ENCODE results near the gene INCA1. TPM values are rescaled to one million over a fixed set of nuclear protein-coding genes. Genes with fewer than 3 reads are reported as not detected.

INCA1 gene
- polyA plus RNA-seq, 1 of the 3 experiments (the other 2 are of a cell fraction) = 1.2 TPM

DNA sequence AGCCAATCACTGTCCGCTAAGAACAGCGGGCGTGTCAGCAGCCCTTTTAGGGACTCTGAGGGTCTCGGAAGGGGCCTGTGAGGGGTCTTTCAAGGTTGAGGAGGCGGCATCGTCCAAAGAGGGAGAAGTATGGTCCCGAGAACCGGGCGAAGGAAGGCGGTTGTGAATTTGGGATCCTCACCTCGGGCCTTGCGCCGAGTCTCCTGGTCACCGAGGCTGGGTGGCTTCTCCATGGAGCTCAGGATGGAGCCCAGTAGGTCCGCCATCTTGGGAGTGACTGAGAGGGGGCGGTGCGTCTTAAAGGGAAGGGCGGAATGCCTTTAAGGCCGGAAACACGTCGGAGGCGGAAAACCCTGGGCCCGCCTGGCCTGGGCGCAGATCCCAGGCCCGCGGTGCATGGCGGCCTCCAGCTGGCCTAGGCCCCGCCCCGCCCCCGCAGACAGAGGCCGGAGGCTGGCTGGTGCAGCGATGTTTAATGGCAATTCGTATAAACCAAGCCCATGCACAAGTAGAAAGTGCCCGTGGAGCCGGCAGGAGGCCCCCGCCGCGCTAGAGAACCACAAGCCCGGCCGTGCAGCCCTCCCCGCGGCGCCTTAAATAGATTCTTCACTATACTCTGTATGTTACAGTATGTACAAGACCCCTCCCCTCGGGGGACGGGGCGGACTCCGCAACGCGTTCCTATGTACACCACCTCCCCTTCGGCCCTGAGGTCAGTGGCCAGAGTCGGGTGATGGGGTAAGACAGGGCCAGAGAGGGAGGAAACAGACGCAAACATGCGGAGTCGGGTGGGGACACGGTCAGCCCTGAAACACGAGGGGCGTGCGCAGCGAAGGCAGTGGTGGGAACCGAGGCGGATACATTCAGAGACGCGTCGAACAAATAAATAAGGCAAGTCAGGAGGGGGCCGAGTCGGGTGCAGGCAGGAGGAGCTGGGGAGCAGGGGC lies 29.5 kb downstream of the INCA1 start, which contains the start of gene SPAG7 (continued):
- TF ChIP-seq RFX5 (IDR thresholded peaks at IDR 0.05; ENCODE audit: low read length) = no peak
- no peak for TF ChIP-seq SMC3 (IDR thresholded peaks at IDR 0.05; ENCODE audit: low read depth, low read length)
- TF ChIP-seq FOXJ3 (CRISPR knock-in tag; IDR thresholded peaks at IDR 0.05) = no peak
- TF ChIP-seq, protein P1, sequence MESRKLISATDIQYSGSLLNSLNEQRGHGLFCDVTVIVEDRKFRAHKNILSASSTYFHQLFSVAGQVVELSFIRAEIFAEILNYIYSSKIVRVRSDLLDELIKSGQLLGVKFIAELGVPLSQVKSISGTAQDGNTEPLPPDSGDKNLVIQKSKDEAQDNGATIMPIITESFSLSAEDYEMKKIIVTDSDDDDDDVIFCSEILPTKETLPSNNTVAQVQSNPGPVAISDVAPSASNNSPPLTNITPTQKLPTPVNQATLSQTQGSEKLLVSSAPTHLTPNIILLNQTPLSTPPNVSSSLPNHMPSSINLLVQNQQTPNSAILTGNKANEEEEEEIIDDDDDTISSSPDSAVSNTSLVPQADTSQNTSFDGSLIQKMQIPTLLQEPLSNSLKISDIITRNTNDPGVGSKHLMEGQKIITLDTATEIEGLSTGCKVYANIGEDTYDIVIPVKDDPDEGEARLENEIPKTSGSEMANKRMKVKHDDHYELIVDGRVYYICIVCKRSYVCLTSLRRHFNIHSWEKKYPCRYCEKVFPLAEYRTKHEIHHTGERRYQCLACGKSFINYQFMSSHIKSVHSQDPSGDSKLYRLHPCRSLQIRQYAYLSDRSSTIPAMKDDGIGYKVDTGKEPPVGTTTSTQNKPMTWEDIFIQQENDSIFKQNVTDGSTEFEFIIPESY (IDR thresholded peaks at IDR 0.05; ENCODE audit: borderline replicate concordance, low read depth) = no peak
- peak; percentile 68; the same call in 1 of the 2 replicates for TF ChIP-seq SIN3A (IDR thresholded peaks at IDR 0.05; ENCODE audit: borderline replicate concordance, low read depth, low read length)
- TF ChIP-seq, protein P2, sequence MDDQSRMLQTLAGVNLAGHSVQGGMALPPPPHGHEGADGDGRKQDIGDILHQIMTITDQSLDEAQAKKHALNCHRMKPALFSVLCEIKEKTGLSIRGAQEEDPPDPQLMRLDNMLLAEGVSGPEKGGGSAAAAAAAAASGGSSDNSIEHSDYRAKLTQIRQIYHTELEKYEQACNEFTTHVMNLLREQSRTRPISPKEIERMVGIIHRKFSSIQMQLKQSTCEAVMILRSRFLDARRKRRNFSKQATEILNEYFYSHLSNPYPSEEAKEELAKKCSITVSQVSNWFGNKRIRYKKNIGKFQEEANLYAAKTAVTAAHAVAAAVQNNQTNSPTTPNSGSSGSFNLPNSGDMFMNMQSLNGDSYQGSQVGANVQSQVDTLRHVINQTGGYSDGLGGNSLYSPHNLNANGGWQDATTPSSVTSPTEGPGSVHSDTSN (IDR thresholded peaks at IDR 0.05) = no peak
- TF ChIP-seq MXI1 (IDR thresholded peaks at IDR 0.05; ENCODE audit: low read depth, low read length) = peak; percentile 62

GRCh38 chr17:4966844-4967538 lies 30.3 kb downstream of the INCA1 start:
- peaks cover 16 to 24% of the 10 kb centered on the region in 2 experiments; a peak in 3 of 4 replicates for H3K4me1 ChIP-seq (ENCODE audit: control insufficient read depth in 1 of 2, insufficient read depth in 2 of 2, low read depth in 1 of 2, low read length in 1 of 2)
- ChIA-PET POLR2A (interaction anchor here (0.6 to 4.2 kb wide), 12 partner anchors 8 to 231 kb away, joined by 3 to 56 read pairs (median 5); partner anchors contain the start of genes ENO3, INCA1, KIF1C and PFN1), CTCF (interaction anchor here (0.8 to 6.6 kb wide), 10 partner anchors 10 to 94 kb away, joined by 3 to 52 read pairs (median 5); partner anchors contain the start of genes CAMTA2, ENO3, RNF167 and SLC25A11)
- no peaks in the 10 kb centered on the region for H4K20me1 ChIP-seq (ENCODE audit: insufficient read depth)
- no peak overlapping the region; the same call in 1 of the 2 replicates for H2AFZ ChIP-seq (ENCODE audit: low read depth)
- WGBS (ENCODE audit: low lambda C conversion rate) = 2% methylated on average over 30 of the region's 42 CpGs
- peak; percentile 94 for DNase-seq
- peaks cover 24% of the 10 kb centered on the region for H3F3A ChIP-seq (replicated peaks; ENCODE audit: insufficient read depth)
- peaks cover 2 to 20% of the 10 kb centered on the region in 2 experiments for H3K36me3 ChIP-seq (replicated peaks in 1 of 2; ENCODE audit: control insufficient read depth in 1 of 2, insufficient read depth in 2 of 2, low read length in 1 of 2)
- H3K4me3 ChIP-seq (ENCODE audit: low read depth in 2 of 2, low read length in 1 of 2) = peak overlapping the region; percentile 59 to 72
- H3K27me3 ChIP-seq (ENCODE audit: insufficient read depth) = no peaks in the 10 kb centered on the region
- peak overlapping the region; percentile 93 to 96 for H3K27ac ChIP-seq (ENCODE audit: low read depth in 2 of 2, low read length in 1 of 2)
- H3K9me2 ChIP-seq = no peaks in the 10 kb centered on the region
- peak overlapping the region; percentile 77 for H3K9ac ChIP-seq
- H3K9me3 ChIP-seq = no peaks in the 10 kb centered on the region
- peak overlapping the region; percentile 97 for H3K4me2 ChIP-seq
- peaks cover 46% of the 10 kb centered on the region for H3K79me2 ChIP-seq (ENCODE audit: insufficient read depth)
- TF ChIP-seq ELF1 (IDR thresholded peaks at IDR 0.05) (peak; percentile 75), RCOR1 (IDR thresholded peaks at IDR 0.05; ENCODE audit: low read length) (no peak), RFX5 (IDR thresholded peaks at IDR 0.05; ENCODE audit: low read length) (peak; percentile 87), USF1 (IDR thresholded peaks at IDR 0.05; ENCODE audit: borderline replicate concordance, low read depth) (no peak), FOXM1 (IDR thresholded peaks at IDR 0.05; ENCODE audit: low read depth) (no peak), JUND (IDR thresholded peaks at IDR 0.05) (no peak), RXRA (IDR thresholded peaks at IDR 0.05; ENCODE audit: borderline replicate concordance, low read depth) (no peak), SMC3 (IDR thresholded peaks at IDR 0.05; ENCODE audit: low read depth, low read length) (no peak), MEF2A (IDR thresholded peaks at IDR 0.05; ENCODE audit: borderline replicate concordance, low read depth) (no peak), RAD21 (IDR thresholded peaks at IDR 0.05; ENCODE audit: low read length) (no peak), TEAD4 (IDR thresholded peaks at IDR 0.05; ENCODE audit: borderline replicate concordance, insufficient read depth) (no peak), NRF1 (IDR thresholded peaks at IDR 0.05; ENCODE audit: low read depth, low read length) (0 out of 2 replicates have a peak, but pooled peaks have one; percentile 14)
- TF ChIP-seq, protein P3, sequence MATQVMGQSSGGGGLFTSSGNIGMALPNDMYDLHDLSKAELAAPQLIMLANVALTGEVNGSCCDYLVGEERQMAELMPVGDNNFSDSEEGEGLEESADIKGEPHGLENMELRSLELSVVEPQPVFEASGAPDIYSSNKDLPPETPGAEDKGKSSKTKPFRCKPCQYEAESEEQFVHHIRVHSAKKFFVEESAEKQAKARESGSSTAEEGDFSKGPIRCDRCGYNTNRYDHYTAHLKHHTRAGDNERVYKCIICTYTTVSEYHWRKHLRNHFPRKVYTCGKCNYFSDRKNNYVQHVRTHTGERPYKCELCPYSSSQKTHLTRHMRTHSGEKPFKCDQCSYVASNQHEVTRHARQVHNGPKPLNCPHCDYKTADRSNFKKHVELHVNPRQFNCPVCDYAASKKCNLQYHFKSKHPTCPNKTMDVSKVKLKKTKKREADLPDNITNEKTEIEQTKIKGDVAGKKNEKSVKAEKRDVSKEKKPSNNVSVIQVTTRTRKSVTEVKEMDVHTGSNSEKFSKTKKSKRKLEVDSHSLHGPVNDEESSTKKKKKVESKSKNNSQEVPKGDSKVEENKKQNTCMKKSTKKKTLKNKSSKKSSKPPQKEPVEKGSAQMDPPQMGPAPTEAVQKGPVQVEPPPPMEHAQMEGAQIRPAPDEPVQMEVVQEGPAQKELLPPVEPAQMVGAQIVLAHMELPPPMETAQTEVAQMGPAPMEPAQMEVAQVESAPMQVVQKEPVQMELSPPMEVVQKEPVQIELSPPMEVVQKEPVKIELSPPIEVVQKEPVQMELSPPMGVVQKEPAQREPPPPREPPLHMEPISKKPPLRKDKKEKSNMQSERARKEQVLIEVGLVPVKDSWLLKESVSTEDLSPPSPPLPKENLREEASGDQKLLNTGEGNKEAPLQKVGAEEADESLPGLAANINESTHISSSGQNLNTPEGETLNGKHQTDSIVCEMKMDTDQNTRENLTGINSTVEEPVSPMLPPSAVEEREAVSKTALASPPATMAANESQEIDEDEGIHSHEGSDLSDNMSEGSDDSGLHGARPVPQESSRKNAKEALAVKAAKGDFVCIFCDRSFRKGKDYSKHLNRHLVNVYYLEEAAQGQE (IDR thresholded peaks at IDR 0.05; ENCODE audit: low read depth, low read length) = no peak
- TF ChIP-seq, protein P1 (IDR thresholded peaks at IDR 0.05; ENCODE audit: borderline replicate concordance, low read depth) = no peak
